Placental pericyte (primary cell): ENCODE data around the gene TNFRSF19. TPM values are rescaled to one million over a fixed set of nuclear protein-coding genes. Genes with fewer than 3 reads are reported as not detected.

Experiments used
- total RNA-seq: library from RNA; depleted of rRNA; stranded (reverse); fragments of >200 nt; gene quantifications from 2 replicates; pipeline ENCODE4 v1.2.3, GENCODE V29; 2012

TNFRSF19 gene
- total RNA-seq, result 10.3 and 93.2 TPM in 2 replicates

GRCh38 chr13:23570099-23570920 lies at the start of gene TNFRSF19:
Gene TNFRSF19 (plus strand): TSS chr13:23570412. CDS start chr13:23590184, 19,772 bp downstream.

Other genes starting within 250 kb of the TNFRSF19 start
- gene SACS, start 136.7 kb upstream of the TNFRSF19 start, total RNA-seq, result 22.1 and 185 TPM in 2 replicates